VCaP (cell line): Measurements from ENCODE around the gene TP53I3.

Experiments
- H3K27ac ChIP-seq: fragments of 450-650 bp; 2 replicates; pipeline ENCODE4 v1.5.1; 2017
- CTCF ChIP-seq: fragments of 450-650 bp; conservative IDR thresholded peaks from 2 replicates; pipeline ENCODE4 v1.5.1; 2017; ENCODE audit warnings: mild to moderate bottlenecking, moderate library complexity

TP53I3 gene

GRCh38 chr2:24088821-24089359 lies 4.3 kb upstream of the TP53I3 start:
- no peak overlapping the region for H3K27ac ChIP-seq
- TF ChIP-seq CTCF: no peak

GRCh38 chr2:24087032-24087431 lies 2.4 kb upstream of the TP53I3 start:
- no peak overlapping the region for H3K27ac ChIP-seq
- TF ChIP-seq CTCF: no peak

- TF ChIP-seq CTCF: no peak
- H3K27ac ChIP-seq: no peak overlapping the region
Measured at GRCh38 chr2:24086241-24086640, 1.6 kb upstream of the TP53I3 start.

GRCh38 chr2:24085200-24085489 lies 511 bp upstream of the TP53I3 start:
- peak overlapping the region; percentile 82 for H3K27ac ChIP-seq
- no peak for TF ChIP-seq CTCF

GRCh38 chr2:24083567-24084385 lies 858 bp downstream of the TP53I3 start:
- peak overlapping the region; percentile 82 for H3K27ac ChIP-seq
- TF ChIP-seq CTCF: no peak

- no peak for TF ChIP-seq CTCF
- peak overlapping the region; percentile 82 for H3K27ac ChIP-seq
Measured at GRCh38 chr2:24082787-24083566, 1.7 kb downstream of the TP53I3 start.

- no peak overlapping the region for H3K27ac ChIP-seq
- TF ChIP-seq CTCF: no peak
Measured at GRCh38 chr2:24080701-24081100, 3.9 kb downstream of the TP53I3 start.
